Endodermal cell (in vitro differentiated cells): ENCODE results near the gene PRH2. TPM values are rescaled to one million over a fixed set of nuclear protein-coding genes. Genes with fewer than 3 reads are reported as not detected.
A peak's percentile ranks its signal among the peaks of the same experiment; 100 is the strongest.

ENCODE experiments used
- DNase-seq: peaks from one replicate; pipeline ENCODE4 v3.0.0-alpha.2; 2017
- H3K27ac ChIP-seq: 2 replicates; pipeline ENCODE4 v1.5.1; 2013; ENCODE audit warnings: mild to moderate bottlenecking, low read depth, low read length, moderate library complexity
- H3K27me3 ChIP-seq: 2 replicates; pipeline ENCODE4 v1.6.1; 2013; ENCODE audit warnings: mild to moderate bottlenecking, low read length, moderate library complexity; ENCODE audit not compliant: insufficient read depth, control insufficient read depth, poor library complexity, severe bottlenecking
- H3K36me3 ChIP-seq: 2 replicates; pipeline ENCODE4 v1.7.0; 2013; ENCODE audit warnings: mild to moderate bottlenecking, low read length, moderate library complexity; ENCODE audit not compliant: control insufficient read depth, insufficient read depth
- H3K4me1 ChIP-seq: one replicate; pipeline ENCODE4 v1.7.0; 2013; ENCODE audit warnings: low read length; ENCODE audit not compliant: control insufficient read depth, insufficient read depth
- H3K4me3 ChIP-seq: 2 replicates; pipeline ENCODE4 v1.5.1; 2013; ENCODE audit warnings: mild to moderate bottlenecking, low read length, moderate library complexity
- H3K9ac ChIP-seq: 2 replicates; pipeline ENCODE4 v1.6.1; 2013; ENCODE audit warnings: mild to moderate bottlenecking, low read length, moderate library complexity; ENCODE audit not compliant: poor library complexity, severe bottlenecking; ENCODE audit errors: extremely low read depth
- H3K9me3 ChIP-seq: 2 replicates; pipeline ENCODE4 v1.6.1; 2013; ENCODE audit warnings: mild to moderate bottlenecking, low read length, moderate library complexity; ENCODE audit not compliant: control insufficient read depth
- H3K27ac Mint-ChIP-seq: 2 replicates; pipeline ENCODE4 v1.8.0; 2020; ENCODE audit warnings: mixed read lengths
- H3K27me3 Mint-ChIP-seq: 2 replicates; pipeline ENCODE4 v1.8.0; 2021; ENCODE audit warnings: mild to moderate bottlenecking, mixed read lengths; ENCODE audit not compliant: insufficient read depth
- H3K36me3 Mint-ChIP-seq: 2 replicates; pipeline ENCODE4 v1.8.0; 2020; ENCODE audit warnings: low read depth, mixed read lengths
- H3K4me1 Mint-ChIP-seq: 2 replicates; pipeline ENCODE4 v1.8.0; 2020; ENCODE audit warnings: mixed read lengths
- H3K4me3 Mint-ChIP-seq: 2 replicates; pipeline ENCODE4 v1.8.0; 2020; ENCODE audit warnings: mild to moderate bottlenecking, moderate library complexity, mixed read lengths
- H3K9me3 Mint-ChIP-seq: 2 replicates; pipeline ENCODE4 v1.8.0; 2020; ENCODE audit warnings: mild to moderate bottlenecking, mixed read lengths
- WGBS, 2 experiments: methylation state at CpG; one replicate each; pipeline versions ENCODE4 v1.1.5 to v1.1.7; 2013; ENCODE audit warnings: missing lambda C conversion rate in 2 of 2, mixed read lengths in 1 of 2; ENCODE audit not compliant: insufficient coverage in 1 of 2, insufficient read length in 1 of 2; 5-methylcytosine and 5-hydroxymethylcytosine counted together
- total RNA-seq, 2 donors: library from RNA; stranded (reverse); fragmentation: NEBNext Ultra II Directional in 1 of 2; extraction: Animal tissue kit (Norgen Biotek cat#: 25700) in 1 of 2; gene quantifications; 2 replicates in 1 of 2; 3 replicates in 1 of 2; pipeline ENCODE4 v1.2.1, GENCODE V29; 2021
- TF ChIP-seq, protein P1 (sequence below): fragments of 200-600 bp; sonication (generic); conservative IDR thresholded peaks from 2 replicates; pipeline ENCODE4 v1.5.0; 2021; ENCODE audit warnings: antibody characterized with exemption, mild to moderate bottlenecking

The PRH2 gene
- total RNA-seq, 2 donors from 2014 or later: 1.2 TPM; not detected in 1

DNA sequence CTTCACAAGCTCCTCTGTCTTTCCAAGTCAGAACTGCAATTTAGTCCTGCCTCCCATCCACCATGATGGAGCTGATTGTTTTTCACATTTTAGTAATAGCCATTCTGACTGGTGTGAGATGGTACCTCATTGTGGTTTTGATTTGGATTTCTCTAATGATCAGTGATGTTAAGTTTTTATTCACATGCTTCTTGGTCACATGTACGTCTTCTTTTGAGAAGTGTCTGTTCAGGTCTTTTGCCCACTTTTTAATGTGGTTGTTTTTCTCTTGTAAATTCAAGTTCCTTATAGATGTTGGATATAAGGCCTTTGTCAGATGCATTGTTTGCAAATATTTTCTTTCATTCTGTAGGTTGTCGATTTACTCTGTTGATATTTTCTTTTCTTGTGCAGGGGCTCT, 14.1 kb downstream of the PRH2 start:
- Mint-ChIP-seq H3K9me3 (peaks cover 51% of the 10 kb centered on the region), H3K27ac (peak overlapping the region; percentile 87), H3K36me3 (peaks cover 44% of the 10 kb centered on the region), H3K4me1 (peaks cover 21% of the 10 kb centered on the region), H3K27me3 (no peaks in the 10 kb centered on the region), H3K4me3 (no peak overlapping the region)
- Histone ChIP-seq H3K27me3 (no peaks in the 10 kb centered on the region), H3K9me3 (peaks cover 46% of the 10 kb centered on the region), H3K4me3 (no peak overlapping the region), H3K9ac (no peak overlapping the region), H3K4me1 (peaks cover 3% of the 10 kb centered on the region), H3K36me3 (no peaks in the 10 kb centered on the region), H3K27ac (no peak overlapping the region)
- no peak for DNase-seq
- 93 to 94% methylated on average over 2 of the region's 2 CpGs for WGBS, 2 experiments
- TF ChIP-seq, protein P1, sequence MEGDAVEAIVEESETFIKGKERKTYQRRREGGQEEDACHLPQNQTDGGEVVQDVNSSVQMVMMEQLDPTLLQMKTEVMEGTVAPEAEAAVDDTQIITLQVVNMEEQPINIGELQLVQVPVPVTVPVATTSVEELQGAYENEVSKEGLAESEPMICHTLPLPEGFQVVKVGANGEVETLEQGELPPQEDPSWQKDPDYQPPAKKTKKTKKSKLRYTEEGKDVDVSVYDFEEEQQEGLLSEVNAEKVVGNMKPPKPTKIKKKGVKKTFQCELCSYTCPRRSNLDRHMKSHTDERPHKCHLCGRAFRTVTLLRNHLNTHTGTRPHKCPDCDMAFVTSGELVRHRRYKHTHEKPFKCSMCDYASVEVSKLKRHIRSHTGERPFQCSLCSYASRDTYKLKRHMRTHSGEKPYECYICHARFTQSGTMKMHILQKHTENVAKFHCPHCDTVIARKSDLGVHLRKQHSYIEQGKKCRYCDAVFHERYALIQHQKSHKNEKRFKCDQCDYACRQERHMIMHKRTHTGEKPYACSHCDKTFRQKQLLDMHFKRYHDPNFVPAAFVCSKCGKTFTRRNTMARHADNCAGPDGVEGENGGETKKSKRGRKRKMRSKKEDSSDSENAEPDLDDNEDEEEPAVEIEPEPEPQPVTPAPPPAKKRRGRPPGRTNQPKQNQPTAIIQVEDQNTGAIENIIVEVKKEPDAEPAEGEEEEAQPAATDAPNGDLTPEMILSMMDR: no peak

DNA sequence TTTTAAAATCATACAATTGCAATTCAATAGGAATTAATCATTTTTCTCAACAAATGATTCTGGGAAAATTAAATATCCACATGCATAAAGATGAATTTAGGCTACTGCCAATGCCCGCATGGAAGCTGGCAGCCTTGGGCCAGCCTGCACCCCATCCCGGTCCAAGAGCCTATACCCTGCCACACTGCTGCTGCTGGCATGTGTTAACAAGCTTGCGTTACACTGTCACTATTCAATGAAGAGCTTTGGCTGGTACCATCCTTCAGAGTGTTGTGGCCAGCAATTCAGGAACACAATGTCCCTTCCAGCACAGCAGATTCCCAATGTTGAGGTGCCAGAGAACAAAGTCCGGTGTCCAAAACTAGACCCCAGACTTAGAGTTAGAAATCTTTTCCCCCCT, 23.6 kb downstream of the PRH2 start:
- no peak overlapping the region for H3K4me3 Mint-ChIP-seq
- H3K9me3 ChIP-seq: peaks cover 10% of the 10 kb centered on the region
- H3K4me1 ChIP-seq: no peaks in the 10 kb centered on the region
- no peaks in the 10 kb centered on the region for H3K27me3 ChIP-seq
- peaks cover 52% of the 10 kb centered on the region for H3K36me3 Mint-ChIP-seq
- H3K36me3 ChIP-seq: no peaks in the 10 kb centered on the region
- H3K4me1 Mint-ChIP-seq: peaks cover 5% of the 10 kb centered on the region
- H3K9ac ChIP-seq: no peak overlapping the region
- DNase-seq: no peak
- TF ChIP-seq, protein P1: no peak
- peaks cover 49% of the 10 kb centered on the region for H3K9me3 Mint-ChIP-seq
- no peaks in the 10 kb centered on the region for H3K27me3 Mint-ChIP-seq
- no peak overlapping the region for H3K27ac ChIP-seq
- 96 to 100% methylated on average over 2 to 4 of the region's 4 CpGs for WGBS, 2 experiments
- H3K27ac Mint-ChIP-seq: no peak overlapping the region
- no peak overlapping the region for H3K4me3 ChIP-seq

DNA sequence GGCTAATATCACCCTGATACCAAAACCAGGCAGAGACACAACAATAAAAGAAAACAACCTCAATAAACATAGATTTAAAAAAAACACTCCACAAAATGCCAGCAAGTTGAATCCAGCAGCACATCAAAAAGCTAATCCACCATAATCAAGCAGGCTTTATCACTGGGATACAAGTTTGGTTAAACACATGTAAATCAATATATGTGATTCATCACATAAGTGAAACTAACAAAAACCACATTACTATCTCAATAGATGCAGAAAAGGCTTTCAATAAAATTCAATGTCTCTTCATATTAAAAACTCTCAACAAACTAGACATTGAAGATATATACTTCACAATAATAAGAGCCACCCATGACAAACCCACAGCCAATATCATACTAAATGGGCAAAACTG, 27.0 kb downstream of the PRH2 start:
- TF ChIP-seq, protein P1: no peak
- Mint-ChIP-seq H3K4me1 (peaks cover 5% of the 10 kb centered on the region), H3K36me3 (peaks cover 33% of the 10 kb centered on the region), H3K27me3 (no peaks in the 10 kb centered on the region), H3K27ac (no peak overlapping the region), H3K9me3 (peaks cover 29% of the 10 kb centered on the region), H3K4me3 (no peak overlapping the region)
- H3K27ac ChIP-seq: no peak overlapping the region
- DNase-seq: no peak
- H3K36me3 ChIP-seq: no peaks in the 10 kb centered on the region
- no peak overlapping the region for H3K4me3 ChIP-seq
- no peak overlapping the region for H3K9ac ChIP-seq
- no peaks in the 10 kb centered on the region for H3K9me3 ChIP-seq
- H3K27me3 ChIP-seq: no peaks in the 10 kb centered on the region
- no peaks in the 10 kb centered on the region for H3K4me1 ChIP-seq
